GM19324 (cell line): Measurements from ENCODE around the gene CLEC16A.
A peak's percentile ranks its signal among the peaks of the same experiment; 100 is the strongest.
"Not testable (repeated sequence)": the region's sequence is repeated elsewhere in the genome, so short reads cannot be mapped to it uniquely, and the experiment has no call there.

ENCODE experiments used
- ATAC-seq: cut with Tn5 transposase; IDR thresholded peaks from one replicate; pipeline ENCODE4 v1.9.1; 2021; ENCODE audit warnings: mild to moderate bottlenecking, moderate library complexity; ENCODE audit not compliant: unreplicated experiment, low FRiP score

CLEC16A gene

GRCh38 chr16:11092788-11093571, 148.6 kb downstream of the CLEC16A start:
- ATAC-seq, result no peak

DNA sequence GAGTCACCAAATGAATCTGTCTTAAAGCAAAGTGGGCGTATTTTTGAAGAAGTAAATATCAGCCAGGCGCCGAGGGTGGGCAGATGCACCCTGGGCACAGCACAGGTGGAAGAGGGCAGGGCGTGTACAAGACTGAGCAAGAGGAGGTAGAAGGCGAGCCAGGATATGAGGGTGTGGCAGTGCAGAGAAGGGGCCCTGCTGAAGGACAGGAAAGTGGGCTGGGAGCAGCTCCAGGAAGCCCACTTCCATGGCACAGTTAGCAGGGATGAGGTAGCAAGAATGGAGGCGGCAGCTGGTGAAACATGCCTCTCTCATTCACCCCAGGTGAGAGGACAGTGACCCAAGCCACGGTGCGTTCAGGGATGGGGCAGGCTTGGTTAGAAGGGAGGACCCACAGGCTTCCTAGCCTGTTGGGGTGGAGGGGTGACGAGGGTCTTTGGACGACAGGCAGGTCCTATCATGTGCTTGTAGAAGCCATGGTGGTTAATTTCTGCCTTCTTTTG, 149.3 kb downstream of the CLEC16A start:
- no peak for ATAC-seq

- peak; percentile 51 for ATAC-seq
Observed at GRCh38 chr16:11094075-11094856, 149.9 kb downstream of the CLEC16A start.

DNA sequence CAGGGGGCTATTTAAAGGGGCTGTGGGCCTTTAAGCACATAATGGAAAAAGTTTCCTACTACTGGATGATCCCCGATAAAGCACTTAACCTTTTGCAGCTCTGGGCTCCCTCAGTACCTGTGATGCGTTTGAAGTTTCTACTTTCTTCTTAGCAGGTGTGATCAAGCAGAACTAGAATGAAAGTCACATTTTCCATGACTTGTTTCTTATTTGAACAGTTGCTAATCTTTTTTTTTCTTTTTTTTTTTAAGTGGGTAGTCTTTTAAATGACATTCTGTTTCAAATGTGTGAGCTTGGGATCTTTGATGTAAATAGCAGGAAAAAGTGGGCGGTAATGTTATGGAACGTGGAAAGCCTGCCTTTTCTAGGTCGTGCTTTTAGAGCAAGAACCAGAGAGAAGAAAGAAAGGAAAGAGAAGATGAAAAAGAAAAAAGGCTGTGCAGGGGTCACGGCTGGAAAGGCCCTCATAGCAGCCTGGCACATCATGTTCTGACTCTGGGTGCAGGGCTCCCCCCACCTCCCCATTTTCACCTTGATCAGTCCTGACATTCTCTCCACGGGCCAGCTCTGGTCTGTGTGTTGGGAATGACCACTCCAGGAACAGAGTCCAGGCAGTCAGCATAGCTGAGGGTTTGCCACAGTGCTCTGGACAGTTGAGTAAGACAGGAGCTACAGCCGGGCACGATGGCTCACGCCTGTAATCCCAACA, 150.6 kb downstream of the CLEC16A start:
- no peak for ATAC-seq

DNA sequence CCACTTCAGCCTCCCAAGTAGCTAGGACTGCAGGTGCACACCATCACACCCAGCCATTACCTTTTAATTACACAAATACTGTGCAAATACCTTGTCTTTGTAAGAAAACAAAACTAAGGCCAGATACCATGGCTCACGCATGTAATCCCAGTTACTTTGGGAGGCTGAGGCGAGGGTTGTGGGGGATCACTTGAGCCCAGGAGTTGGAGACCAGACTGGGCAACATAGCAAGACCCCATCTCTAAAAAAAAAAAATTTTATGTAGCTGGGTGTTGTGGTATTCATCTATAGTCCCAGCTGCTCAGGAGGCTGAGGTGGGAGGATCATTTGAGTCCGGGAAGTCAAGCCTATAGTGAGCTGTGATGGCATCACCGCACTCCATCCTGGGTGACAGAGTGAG, 151.6 kb downstream of the CLEC16A start:
- no peak for ATAC-seq

- no peak for ATAC-seq
Observed at GRCh38 chr16:11097094-11097786, 152.9 kb downstream of the CLEC16A start.

DNA sequence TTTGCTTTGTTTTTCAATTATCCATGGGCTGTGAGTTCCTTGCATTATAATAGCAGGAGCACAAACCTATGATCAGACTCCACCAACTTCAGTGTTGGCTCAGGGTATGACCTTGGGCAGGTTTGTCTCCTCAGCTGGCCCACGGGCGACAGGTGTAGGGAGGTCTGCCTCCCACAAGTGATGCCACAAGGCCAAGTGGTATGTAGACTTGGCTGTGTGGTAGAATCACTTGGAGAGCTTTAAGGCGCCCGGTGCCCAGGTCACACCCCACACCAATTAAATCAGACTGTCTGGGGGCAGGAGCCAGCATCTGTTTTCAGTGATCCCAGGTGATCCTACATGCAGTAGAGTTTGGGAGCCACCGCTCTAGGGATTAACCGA, 153.4 kb downstream of the CLEC16A start:
- ATAC-seq, result no peak

GRCh38 chr16:11098601-11099390, 154.4 kb downstream of the CLEC16A start:
- ATAC-seq, result no peak

DNA sequence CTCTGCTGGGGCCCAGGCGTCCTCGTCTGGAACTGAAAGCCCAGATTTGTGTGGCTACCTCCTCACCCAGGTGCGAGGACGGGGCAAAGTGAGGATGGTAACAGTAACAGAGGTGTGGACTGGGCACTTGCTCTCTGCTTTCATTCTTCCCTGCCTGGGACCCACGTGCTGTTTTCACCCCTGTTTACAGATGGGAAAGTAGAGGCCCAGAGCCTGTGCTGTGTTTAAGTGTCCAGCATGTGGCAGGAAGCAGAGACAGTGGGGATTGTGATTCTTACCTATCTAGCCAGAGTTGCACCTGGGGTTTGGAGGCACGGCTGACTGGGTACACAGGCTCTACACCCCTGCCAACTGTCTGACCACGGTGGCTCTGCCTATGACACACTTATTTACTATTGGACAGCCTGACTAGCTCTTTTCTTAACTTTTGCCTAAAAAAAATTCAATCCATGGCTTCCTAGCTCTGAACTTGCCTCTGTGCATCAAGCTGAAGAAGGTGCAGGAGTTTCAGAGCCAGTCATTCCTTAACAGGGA, 155.4 kb downstream of the CLEC16A start:
- no peak for ATAC-seq

GRCh38 chr16:11100239-11100750, 155.9 kb downstream of the CLEC16A start:
- ATAC-seq, result no peak

DNA sequence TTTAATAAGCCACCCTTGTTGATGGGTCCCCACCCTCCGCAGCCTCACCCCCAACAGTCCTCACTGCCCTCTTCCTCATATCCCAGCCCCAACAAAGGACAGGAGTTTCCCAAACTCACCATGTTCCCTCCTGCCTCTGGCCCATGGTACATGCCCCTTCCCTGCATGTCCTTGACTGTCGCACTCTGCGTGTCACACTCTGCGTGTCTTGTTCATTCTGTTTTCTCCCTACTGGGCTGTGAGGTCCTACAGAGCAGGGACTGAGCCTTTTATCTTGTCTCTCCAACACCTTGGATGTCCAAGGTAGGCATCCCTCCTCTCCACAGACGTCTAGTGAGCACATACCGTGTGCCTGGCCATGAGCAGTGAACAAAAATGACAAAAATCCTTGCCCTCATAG, 156.9 kb downstream of the CLEC16A start:
- no peak for ATAC-seq

GRCh38 chr16:11101695-11102522, 157.5 kb downstream of the CLEC16A start:
- no peak for ATAC-seq

- no peak for ATAC-seq
Observed at GRCh38 chr16:11102523-11102898, 158.1 kb downstream of the CLEC16A start.

DNA sequence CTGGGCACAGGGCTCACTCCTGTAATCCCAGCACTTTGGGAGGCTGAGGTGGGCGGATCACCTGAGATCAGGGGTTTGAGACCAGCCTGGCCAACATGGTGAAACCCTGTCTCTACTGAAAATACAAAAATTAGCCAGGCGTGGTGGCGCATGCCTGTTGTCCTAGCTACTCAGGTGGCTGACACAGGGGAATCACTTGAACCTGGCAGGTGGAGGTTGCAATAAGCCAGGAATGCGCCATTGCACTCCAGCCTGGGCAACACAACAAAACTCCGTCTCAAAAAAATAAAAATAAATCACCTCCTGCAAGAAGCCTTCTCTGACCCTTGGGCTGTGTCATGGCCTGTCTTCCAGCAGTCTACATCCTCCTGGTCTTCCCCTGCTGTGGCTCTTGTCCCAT, 158.9 kb downstream of the CLEC16A start:
- not testable (repeated sequence) for ATAC-seq

- ATAC-seq, result peak; percentile 26
Observed at GRCh38 chr16:11104168-11105037, 160.0 kb downstream of the CLEC16A start.

- ATAC-seq, result peak; percentile 70
Observed at GRCh38 chr16:11105038-11105903, 160.9 kb downstream of the CLEC16A start.
